Activated CD4-positive, CD25-positive, alpha-beta regulatory T cell (primary cell): ENCODE data around the gene PES1.
"Not testable (repeated sequence)": the region's sequence is repeated elsewhere in the genome, so short reads cannot be mapped to it uniquely, and the experiment has no call there.

Experiments used
- DNase-seq, 4 experiments: peaks; one replicate each; lab custom pipeline; 2025; lab: John Stamatoyannopoulos, UW

The PES1 gene

DNA sequence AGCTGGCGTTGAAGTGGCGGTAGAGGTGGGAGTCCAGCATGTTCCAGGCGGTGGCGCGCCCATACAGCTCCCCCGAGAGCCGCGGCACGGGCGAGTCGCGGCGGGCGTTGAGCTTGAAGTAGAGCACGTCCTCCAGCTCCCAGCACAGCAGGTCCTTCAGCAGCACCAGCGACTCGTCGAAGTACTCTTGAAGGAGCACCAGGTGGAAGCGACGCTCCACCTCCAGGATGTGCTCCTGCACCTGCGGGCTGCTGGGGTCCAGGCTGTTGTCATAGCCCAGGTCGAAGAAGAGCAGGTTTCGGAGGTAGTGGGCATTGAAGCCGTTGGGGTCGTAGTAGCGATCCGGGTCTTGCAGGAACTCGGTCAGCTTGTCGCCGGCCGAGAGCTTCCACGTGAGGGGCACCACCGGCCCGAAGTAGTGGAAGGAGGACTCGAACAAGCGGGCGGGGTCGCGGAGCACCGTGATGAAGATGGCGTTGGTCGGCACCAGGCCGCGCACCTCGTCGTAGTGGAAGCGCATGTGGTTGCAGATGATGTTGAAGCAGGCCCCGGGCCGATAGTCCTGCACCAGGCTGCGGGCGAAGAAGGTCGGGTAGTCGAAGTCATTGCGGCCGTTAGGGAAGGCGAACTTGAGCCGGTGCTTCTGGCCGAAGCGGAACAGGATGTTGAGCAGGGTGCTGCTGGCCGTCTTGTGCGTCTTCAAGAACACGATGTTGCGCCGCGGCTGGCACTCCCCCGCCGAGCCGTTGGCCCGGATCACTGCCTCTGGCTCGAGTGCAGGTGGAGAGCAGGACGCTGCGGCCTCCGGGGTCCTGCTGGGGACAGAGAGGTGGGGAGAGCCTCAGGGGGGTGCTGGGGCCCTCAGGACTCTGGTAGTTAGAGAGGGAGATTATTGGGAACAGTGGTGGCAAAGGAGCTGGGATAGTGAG, 36.2 kb downstream of the PES1 start:
- DNase-seq: no peak

DNA sequence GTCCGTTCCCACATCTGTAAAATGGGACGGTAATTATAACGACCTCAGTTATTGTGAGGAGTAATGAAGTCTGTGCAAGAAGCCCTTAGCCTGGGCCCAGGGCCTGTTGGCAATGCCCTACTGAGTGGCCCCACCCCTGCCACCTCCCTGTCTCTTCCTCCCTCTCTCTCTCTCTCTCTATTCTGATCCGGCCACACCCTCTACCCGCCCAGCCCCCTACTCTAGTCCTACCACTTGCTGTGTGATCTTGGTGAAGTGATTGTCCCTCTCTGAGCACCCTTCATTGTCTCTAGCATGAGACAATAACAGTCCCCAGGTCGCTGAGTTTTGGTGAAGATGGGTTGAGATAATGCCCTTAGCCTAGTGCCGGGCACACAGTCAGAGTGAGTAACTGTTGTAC, 37.7 kb downstream of the PES1 start:
- DNase-seq: no peak

DNA sequence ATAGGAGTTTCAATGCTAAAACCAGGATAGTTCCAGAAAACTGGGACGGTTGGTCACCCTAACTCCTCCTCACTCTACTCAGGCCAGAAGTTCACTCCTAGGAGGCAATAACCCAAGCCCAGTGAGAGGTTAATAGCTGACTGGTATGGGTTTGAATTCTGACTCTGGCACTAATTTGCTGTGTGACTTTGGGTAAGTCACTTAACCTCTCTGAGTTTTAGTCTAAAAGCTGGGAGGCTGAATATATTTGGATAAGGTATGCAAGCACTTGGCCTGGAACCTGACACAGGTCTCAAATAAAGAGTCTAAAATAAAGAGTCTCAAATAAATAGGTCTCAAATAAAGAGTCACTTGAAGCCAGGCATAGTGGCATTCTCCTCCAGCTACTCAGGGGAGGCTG, 39.0 kb downstream of the PES1 start:
- no peak for DNase-seq

DNA sequence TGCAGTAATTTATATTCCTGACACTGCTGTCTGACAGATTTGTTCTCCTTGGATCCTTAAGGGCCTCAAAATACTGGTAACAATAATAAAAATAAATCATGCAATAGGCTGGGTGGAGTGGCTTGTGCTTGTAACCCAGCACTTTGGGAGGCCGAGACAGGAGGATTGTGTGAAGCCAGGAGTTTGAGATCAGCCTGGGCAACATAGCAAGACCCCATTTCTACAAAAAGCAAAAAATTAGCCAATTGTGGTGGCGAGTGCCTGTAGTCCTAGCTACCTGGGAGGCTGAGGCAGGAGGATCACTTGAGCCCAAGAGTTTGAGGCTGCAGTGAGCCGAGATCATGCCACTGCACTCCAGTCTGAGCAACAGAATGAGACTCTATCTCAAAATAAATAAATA, 39.9 kb downstream of the PES1 start:
- DNase-seq: not testable (repeated sequence)

DNA sequence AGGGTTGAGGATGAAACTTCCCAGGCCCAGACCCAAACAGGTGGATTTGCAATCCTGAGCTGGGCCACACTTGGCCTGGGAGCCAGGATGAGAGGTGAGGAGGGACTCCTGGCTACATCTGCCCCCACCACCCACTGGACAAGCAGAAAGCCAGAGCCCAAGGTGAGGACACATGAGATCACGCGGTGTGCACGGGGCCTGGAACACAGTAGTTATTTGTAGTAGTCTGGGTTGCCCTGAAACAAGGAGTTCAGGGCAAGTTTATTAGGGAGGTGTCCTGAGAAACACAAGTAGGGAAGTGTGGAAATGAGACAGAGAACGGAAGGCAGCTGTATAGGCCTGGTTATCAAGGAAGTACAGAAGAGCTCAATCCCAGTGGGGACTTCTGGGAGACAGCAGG, 44.5 kb downstream of the PES1 start:
- DNase-seq: no peak

DNA sequence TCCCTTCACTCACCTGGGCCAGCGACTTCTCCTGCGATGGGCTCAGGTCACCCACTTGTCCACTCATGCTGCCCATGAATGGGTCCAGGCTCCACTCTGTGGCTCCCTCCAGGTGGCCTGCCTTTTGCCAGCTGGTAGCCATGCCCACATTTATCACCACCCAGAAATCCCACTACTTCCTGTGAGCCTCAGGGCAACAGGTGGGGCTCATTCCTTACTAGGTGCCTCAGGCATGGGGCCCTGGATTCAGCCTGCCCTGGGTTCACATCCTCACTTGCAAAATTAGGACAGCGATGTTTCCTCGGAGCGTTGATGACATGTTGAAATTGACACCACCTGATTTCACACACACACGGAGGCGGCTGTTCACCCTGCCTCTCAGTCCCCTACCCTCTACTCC, 45.1 kb downstream of the PES1 start, which contains the start of gene SEC14L6:
SEC14L6 (minus strand) TSS at position 126 of the 400 bp plus-strand sequence; CDS start at position 67, 59 bp downstream.
- no peak for DNase-seq

DNA sequence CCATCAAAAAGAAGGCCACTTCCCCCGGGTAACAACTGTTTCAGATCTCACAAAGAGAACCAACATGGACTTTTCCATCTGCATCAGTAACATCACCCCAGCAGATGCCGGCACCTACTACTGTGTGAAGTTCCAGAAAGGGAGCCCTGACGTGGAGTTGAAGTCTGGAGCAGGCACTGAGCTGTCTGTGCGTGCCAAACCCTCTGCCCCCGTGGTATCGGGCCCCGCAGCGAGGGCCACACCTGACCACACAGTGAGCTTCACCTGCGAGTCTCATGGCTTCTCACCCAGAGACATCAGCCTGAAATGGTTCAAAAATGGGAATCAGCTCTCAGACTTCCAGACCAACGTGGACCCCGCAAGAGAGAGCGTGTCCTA, 48.9 kb downstream of the PES1 start:
- DNase-seq: no peak

DNA sequence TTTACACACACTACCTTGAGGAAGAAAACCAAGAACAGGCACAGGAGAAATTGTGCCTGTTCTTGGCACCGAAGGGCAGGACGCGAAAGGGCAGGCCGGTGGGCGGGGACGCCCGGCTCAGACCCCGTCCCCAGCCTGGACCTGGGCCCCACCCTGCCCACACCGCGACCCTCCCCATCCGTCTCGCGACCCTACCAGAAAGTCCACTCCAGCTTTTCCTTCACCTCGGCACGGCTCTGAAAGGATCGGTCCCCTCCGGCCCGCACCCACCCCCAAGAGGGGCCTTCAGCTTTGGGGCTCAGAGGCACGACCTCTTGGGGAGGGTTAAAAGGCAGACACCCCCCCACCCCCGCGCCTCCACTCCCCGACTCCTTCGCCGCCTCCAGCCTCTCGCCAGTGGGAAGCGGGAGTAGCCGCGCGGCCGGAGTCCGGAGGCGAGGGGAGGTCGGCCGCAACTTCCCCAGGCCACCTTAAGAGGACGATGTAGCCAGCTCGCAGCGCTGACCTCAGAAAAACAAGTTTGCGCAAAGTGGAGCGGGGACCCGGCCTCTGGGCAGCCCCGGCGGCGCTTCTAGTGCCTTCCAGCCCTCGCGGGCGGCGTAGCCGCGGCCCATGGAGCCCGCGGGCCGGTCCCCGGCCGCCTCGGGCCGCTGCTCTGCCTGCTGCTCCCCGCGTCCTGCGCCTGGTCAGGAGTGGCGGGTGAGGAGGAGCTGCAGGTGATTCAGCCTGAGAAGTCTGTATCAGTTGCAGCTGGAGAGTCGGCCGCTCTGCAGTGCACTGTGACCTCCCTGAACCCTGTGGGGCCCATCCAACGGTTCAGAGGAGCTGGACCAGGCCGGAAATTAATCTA, 49.5 kb downstream of the PES1 start:
- no peak for DNase-seq

DNA sequence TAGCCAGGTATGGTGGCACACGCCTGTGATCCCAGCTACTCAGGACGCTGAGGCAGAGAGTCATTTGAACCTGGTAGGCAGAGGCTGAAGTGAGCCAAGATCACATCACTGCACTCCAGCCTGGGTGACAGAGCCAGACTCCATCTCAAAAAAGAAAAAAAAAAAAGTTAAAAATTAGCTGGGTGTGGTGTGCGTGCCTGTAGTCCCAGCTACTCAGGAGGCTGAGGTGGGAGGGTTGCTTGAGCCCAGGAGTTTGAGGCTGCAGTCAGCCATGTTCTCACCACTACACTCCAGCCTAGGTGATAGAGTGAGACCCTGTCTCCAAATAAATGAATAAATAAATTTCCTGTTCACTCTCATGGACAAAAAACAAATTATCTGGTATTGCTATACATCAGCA, 50.2 kb downstream of the PES1 start:
- DNase-seq: not testable (repeated sequence)

DNA sequence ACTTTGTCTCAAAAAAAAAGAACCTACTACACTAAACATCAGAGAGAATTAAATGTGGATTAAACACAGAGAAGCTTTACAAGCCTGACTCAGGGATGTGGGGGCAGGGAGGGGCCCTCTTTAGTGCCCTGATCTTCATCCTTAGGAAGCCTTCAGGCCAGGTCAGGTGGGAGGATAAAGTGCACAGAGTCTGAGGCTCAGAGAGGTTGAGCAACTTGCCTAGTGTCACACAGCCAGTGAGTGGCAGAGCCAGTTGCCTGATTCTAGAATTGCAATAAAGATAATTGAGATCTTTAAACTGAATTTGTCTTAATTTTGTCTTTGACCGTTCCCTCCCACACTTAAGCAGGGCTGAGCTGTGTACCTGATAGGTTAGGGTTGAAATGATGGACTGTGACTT, 52.3 kb downstream of the PES1 start:
- no peak for DNase-seq

DNA sequence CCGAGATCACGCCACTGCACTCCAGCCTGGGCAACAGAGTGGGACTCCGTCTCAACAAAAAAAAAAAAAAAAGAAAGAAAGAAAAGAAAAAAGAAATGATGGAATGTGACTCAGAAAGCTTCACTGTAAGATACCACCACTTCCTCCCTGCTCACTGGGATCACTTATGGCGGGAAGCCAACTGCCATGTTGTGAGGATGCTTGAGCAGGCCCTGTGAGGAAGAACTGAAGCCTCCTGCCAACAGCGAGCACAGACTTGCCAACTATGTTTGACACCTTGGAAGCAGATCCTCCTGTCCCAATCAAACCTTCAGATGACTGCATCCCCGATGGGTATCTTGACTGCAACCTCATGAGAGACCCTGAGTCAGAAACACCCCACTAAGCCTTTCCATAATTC, 53.4 kb downstream of the PES1 start:
- DNase-seq: no peak

DNA sequence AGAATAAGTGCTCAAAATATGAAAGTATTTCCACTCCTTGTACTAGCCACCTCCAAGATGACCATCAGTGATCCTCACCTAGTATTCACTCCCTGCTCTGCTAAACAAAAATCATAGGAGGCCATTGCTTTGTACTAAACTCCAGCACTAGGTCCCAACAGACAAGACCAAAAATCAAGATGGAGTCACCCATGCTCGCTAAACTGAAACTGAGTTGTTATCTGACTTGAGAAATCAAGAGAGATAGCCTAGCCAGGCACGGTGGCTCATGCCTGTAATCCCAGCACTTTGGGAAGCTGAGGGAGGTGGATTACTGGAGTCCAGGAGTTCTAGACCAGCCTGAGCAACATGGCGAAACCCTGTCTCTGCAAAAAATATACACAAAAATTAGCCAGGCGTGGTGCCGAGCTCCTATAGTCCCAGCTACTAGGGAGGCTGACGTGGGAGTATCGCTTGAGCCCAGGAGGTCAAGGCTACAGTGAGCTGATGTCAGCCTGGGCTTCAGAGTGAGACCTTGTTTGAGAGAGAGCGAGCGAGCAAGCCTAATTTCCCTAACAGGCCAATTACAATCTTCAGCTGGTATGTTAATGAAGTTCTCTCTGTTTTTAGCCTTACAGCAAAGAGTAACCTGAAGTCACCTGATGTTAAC, 54.5 kb downstream of the PES1 start:
- no peak for DNase-seq

DNA sequence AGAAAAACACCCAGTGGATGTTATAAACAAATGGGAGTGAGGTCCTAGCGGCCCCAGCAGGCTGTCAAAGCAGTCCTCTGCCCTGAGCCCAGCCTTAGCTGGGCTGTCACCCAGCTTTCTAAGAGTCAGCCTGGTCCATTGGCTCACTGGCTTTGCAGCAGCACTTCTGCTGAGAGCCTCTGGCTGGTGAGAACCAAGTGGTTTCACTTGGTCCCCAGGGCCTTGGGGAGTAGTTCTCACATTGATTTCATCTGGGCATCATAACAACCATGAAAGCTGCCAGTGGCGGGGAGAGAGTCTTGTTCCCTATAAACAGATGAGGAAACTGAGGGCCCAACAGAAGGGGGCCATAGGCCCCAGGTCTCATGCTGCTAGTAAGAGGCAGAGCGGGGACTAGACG, 56.5 kb downstream of the PES1 start:
- DNase-seq: no peak

DNA sequence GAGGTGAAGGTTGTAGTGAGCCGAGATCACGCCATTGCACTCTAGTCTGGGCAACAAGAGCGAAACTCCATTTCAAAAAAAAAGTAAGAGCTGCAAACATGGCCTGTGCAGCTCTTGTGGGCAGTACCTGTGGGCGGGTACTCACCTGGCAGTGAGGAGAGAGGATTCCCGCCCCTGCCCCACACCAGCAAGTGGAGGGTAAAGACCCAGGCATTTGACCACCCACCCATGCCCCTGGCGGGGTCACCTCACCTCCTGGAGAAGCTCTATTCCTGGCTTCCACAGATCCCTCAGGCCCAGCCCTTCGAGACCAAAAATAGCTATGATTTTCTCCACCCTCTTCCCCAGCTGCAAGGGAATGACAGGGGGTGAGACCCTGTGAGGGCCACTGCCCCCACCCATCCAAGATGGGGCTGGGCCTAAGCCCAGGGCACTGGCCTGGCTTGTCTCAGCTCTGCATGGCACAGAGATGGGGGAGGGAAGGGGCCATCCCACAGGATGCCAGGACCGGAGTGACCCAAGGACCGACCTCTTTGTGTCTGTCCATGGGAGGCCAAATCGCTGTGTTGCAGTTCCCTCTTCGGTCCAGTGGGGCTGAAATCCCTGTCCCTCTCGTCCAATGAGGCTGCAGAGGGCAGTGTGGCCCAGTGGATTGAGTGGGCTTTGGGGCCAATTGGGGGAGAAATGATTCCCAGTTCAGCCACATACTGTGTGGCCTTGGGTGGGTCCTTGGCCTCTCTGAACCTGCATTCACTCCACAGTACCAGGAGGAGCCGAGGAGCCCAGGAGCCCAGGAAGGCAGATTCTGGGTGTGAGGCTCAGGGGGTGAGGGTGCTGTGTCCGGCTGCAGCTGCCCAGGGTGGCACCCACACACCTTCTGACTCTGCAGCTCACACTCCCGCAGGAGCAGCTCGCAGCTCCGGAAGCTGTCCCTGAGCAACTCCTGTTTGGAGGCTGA, 59.8 kb downstream of the PES1 start:
- DNase-seq: no peak

DNA sequence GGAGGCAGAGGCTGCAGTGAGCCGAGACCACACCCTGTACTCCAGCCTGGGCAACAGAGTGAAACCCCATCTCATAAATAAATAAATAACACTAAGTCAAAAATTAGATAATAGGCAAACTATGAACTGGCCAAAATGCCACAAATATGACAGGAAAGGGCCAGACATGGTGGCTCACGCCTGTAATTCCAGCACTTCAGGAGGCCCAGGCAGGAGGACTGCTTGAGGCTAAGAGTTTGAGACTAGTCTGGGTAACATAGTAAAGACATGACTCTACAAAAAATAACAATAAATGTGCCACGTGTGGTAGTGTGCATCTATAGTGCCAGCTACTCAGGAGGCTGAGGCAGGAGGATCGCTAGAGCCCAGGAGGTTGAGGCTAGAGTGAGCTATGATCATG, 65.1 kb downstream of the PES1 start:
- DNase-seq: no peak
